ENCODE results near the gene ACADM. TPM values are rescaled to one million over a fixed set of nuclear protein-coding genes. Genes with fewer than 3 reads are reported as not detected.

The ACADM gene
- polyA plus RNA-seq, 3 donors, result 7.1 to 32.1 (median 31.3) TPM

- intact Hi-C loops (cut with micrococcal nuclease), result no loop called here
- H3K36me3 Mint-ChIP-seq, result peaks cover 3 to 16% of the 10 kb centered on the region in 2 donors
- H3K27me3 ChIP-seq (ENCODE audit: control insufficient read depth in 2 of 2, insufficient read depth in 2 of 2, low read length in 2 of 2), result no peaks in the 10 kb centered on the region
These were observed 41.3 kb downstream of the ACADM start for GRCh38 chr1:75765697-75766355.

GRCh38 chr1:75768016-75768415 is 43.5 kb downstream of the ACADM start:
- Histone ChIP-seq H3K27ac (ENCODE audit: low read depth in 1 of 2, low read length in 2 of 2) (no peak overlapping the region), H3K4me3 (replicated peaks in 1 of 3; ENCODE audit: low read depth in 2 of 3, low read length in 3 of 3) (no peak overlapping the region), H3K9me3 (replicated peaks in 1 of 2; ENCODE audit: control insufficient read depth in 1 of 2, insufficient read depth in 1 of 2, low read length in 2 of 2) (no peaks in the 10 kb centered on the region), H2AFZ (ENCODE audit: insufficient read depth, low read depth, low read length, poor library complexity, severe bottlenecking) (no peak overlapping the region), H3K4me1 (ENCODE audit: control insufficient read depth in 1 of 2, insufficient read depth in 2 of 2, low read length in 2 of 2) (no peaks in the 10 kb centered on the region), H3K27me3 (ENCODE audit: control insufficient read depth in 2 of 2, insufficient read depth in 2 of 2, low read length in 2 of 2) (no peaks in the 10 kb centered on the region), H3K79me2 (ENCODE audit: insufficient read depth, low read length) (no peaks in the 10 kb centered on the region), H3K36me3 (replicated peaks in 1 of 2; ENCODE audit: control insufficient read depth in 1 of 2, insufficient read depth in 2 of 2, low read length in 2 of 2) (peaks cover 0 to 10% of the 10 kb centered on the region in 2 donors), H4K20me1 (ENCODE audit: insufficient read depth, low read length) (no peaks in the 10 kb centered on the region), H3K9ac (ENCODE audit: insufficient read depth, low read length, poor library complexity, severe bottlenecking) (no peak overlapping the region), H3K4me2 (replicated peaks; ENCODE audit: extremely low read depth, low read length, poor library complexity, severe bottlenecking) (no peak overlapping the region)
- intact Hi-C loops (cut with micrococcal nuclease), result no loop called here
- Mint-ChIP-seq H3K4me3 (no peak overlapping the region), H3K27ac (no peak overlapping the region), H3K9me3 (peaks cover 0 to 3% (median 0%) of the 10 kb centered on the region in 7 donors), H3K27me3 (ENCODE audit: low read depth in 3 of 3) (peaks cover 0 to 2% (median 0%) of the 10 kb centered on the region in 3 donors), H3K4me1 (no peaks in the 10 kb centered on the region), H3K36me3 (peaks cover 3% of the 10 kb centered on the region in 2 donors)
- TF ChIP-seq CTCF (IDR thresholded peaks at IDR 0.05), result no peak
- no CpG with 5 or more reads among the region's 1 CpG for WGBS (ENCODE audit: insufficient coverage)
- DNase-seq, result no peak

More at GRCh38 chr1:75765697-75766355, 41.3 kb downstream of the ACADM start:
- no peak overlapping the region for H3K27ac Mint-ChIP-seq
- Histone ChIP-seq H3K4me3 (replicated peaks in 1 of 3; ENCODE audit: low read depth in 2 of 3, low read length in 3 of 3) (no peak overlapping the region), H2AFZ (ENCODE audit: insufficient read depth, low read depth, low read length, poor library complexity, severe bottlenecking) (no peak overlapping the region), H4K20me1 (ENCODE audit: insufficient read depth, low read length) (no peaks in the 10 kb centered on the region), H3K4me1 (ENCODE audit: control insufficient read depth in 1 of 2, insufficient read depth in 2 of 2, low read length in 2 of 2) (no peaks in the 10 kb centered on the region), H3K79me2 (ENCODE audit: insufficient read depth, low read length) (no peaks in the 10 kb centered on the region), H3K27ac (ENCODE audit: low read depth in 1 of 2, low read length in 2 of 2) (no peak overlapping the region), H3K4me2 (replicated peaks; ENCODE audit: extremely low read depth, low read length, poor library complexity, severe bottlenecking) (no peak overlapping the region), H3K9ac (ENCODE audit: insufficient read depth, low read length, poor library complexity, severe bottlenecking) (no peak overlapping the region), H3K9me3 (replicated peaks in 1 of 2; ENCODE audit: control insufficient read depth in 1 of 2, insufficient read depth in 1 of 2, low read length in 2 of 2) (no peaks in the 10 kb centered on the region), H3K36me3 (replicated peaks in 1 of 2; ENCODE audit: control insufficient read depth in 1 of 2, insufficient read depth in 2 of 2, low read length in 2 of 2) (peaks cover 0 to 10% of the 10 kb centered on the region in 2 donors)
- no peak for DNase-seq
- H3K4me1 Mint-ChIP-seq, result no peaks in the 10 kb centered on the region
- H3K27me3 Mint-ChIP-seq (ENCODE audit: low read depth in 3 of 3), result peaks cover 0 to 2% (median 0%) of the 10 kb centered on the region in 3 donors
- H3K9me3 Mint-ChIP-seq, result no peaks in the 10 kb centered on the region
- no peak for TF ChIP-seq CTCF (IDR thresholded peaks at IDR 0.05)
- no peak overlapping the region for H3K4me3 Mint-ChIP-seq
- no CpG with 5 or more reads among the region's 1 CpG for WGBS (ENCODE audit: insufficient coverage)

Data from CD14-positive monocyte (primary cell).